K562 (cell line): ENCODE data around the gene ATAD3C. TPM values are rescaled to one million over a fixed set of nuclear protein-coding genes. Genes with fewer than 3 reads are reported as not detected.

Experiments
- ARID2 ChIP-seq: fragments of 450-650 bp; IDR thresholded peaks from 2 replicates; pipeline ENCODE4 v1.6.1; 2017; ENCODE audit warnings: antibody characterized with exemption, mild to moderate bottlenecking
- FOXJ3 ChIP-seq: sonication (generic); formaldehyde crosslinking; IDR thresholded peaks from 2 replicates; pipeline ENCODE4 v1.4.0; 2020; ENCODE audit warnings: mild to moderate bottlenecking, missing genetic modification reagents
- HNRNPK ChIP-seq: fragments of 200-400 bp; formaldehyde crosslinking; IDR thresholded peaks from one replicate; pipeline ENCODE4 v1.6.1; 2018; ENCODE audit warnings: mild to moderate bottlenecking, low read depth, low read length; ENCODE audit not compliant: poor library complexity, severe bottlenecking
- JUNB ChIP-seq: fragments of 450-650 bp; formaldehyde crosslinking; conservative IDR thresholded peaks from 2 replicates; pipeline ENCODE4 v1.4.0; 2020; ENCODE audit warnings: mild to moderate bottlenecking
- KHSRP ChIP-seq: fragments of 450-650 bp; IDR thresholded peaks from 2 replicates; pipeline ENCODE4 v1.6.1; 2017
- MCM2 ChIP-seq: fragments of 450-650 bp; IDR thresholded peaks from 2 replicates; pipeline ENCODE4 v1.6.1; 2017; ENCODE audit warnings: low read depth, mild to moderate bottlenecking
- OTX1 ChIP-seq: fragments of 450-650 bp; formaldehyde crosslinking; IDR thresholded peaks from 2 replicates; pipeline ENCODE4 v1.4.0; 2022; ENCODE audit warnings: mild to moderate bottlenecking
- RBBP5 ChIP-seq: fragments of 200-600 bp; sonication (generic); IDR thresholded peaks from 2 replicates; pipeline ENCODE4 v1.6.1; 2012; ENCODE audit warnings: borderline replicate concordance, mild to moderate bottlenecking, low read length, control low read depth, inconsistent platforms; ENCODE audit not compliant: insufficient read depth, poor library complexity, severe bottlenecking
- SIN3B ChIP-seq: fragments of 450-650 bp; IDR thresholded peaks from 2 replicates; pipeline ENCODE4 v1.6.1; 2017; ENCODE audit warnings: low read depth, mild to moderate bottlenecking, moderate library complexity
- TBP ChIP-seq: optimal IDR thresholded peaks from 2 replicates; pipeline ENCODE3; 2011; ENCODE audit warnings: low read depth, low read length, improper control_type of control experiment
- ZBTB17 ChIP-seq: fragments of 450-650 bp; formaldehyde crosslinking; IDR thresholded peaks from 2 replicates; pipeline ENCODE4 v1.4.0; 2020; ENCODE audit warnings: mild to moderate bottlenecking
- ZFX ChIP-seq: sonication (generic); formaldehyde crosslinking; IDR thresholded peaks from 2 replicates; pipeline ENCODE4 v1.8.0; 2022; ENCODE audit warnings: mild to moderate bottlenecking, missing genetic modification reagents, moderate library complexity
- ZNF140 ChIP-seq: fragments of 250-450 bp; sonication (Bioruptor Pico); IDR thresholded peaks from 2 replicates; pipeline ENCODE4 v1.8.0; 2021; ENCODE audit warnings: moderate library complexity, mild to moderate bottlenecking, inconsistent platforms
- ZNF232 ChIP-seq: sonication (generic); formaldehyde crosslinking; IDR thresholded peaks from 2 replicates; pipeline ENCODE4 v1.8.0; 2022; ENCODE audit warnings: mild to moderate bottlenecking, missing genetic modification reagents
- ZNF507 ChIP-seq: conservative IDR thresholded peaks from 2 replicates; pipeline ENCODE4 v1.6.1; 2017; ENCODE audit warnings: missing genetic modification characterization, missing compliant biosample characterization
- ZNF586 ChIP-seq: fragments of 450-650 bp; formaldehyde crosslinking; conservative IDR thresholded peaks from 2 replicates; pipeline ENCODE4 v1.4.0; 2020; ENCODE audit warnings: mild to moderate bottlenecking, moderate library complexity
- ZNF644 ChIP-seq: fragments of 200-800 bp; sonication (Bioruptor generic); IDR thresholded peaks from 2 replicates; pipeline ENCODE4 v1.6.1; 2016; ENCODE audit warnings: low read depth, missing genetic modification characterization, missing compliant biosample characterization
- polyA plus RNA-seq, 8 experiments: library from polyadenylated mRNA; depleted of rRNA in 4 of 8; stranded (reverse) in 5 of 8; unstranded in 3 of 8; fragments of >200 nt; fragmentation: Nextera tagmentation in 2 of 8; fragmentation: Illumina TruSeq in 1 of 8; extraction: Ambion mirVana in 2 of 8; extraction: Trizol in 1 of 8; gene quantifications; 2 replicates each; pipeline versions ENCODE4 v1.2.1 to v1.2.3, GENCODE V29; 2011 to 2014; ENCODE audit warnings: inconsistent platforms in 1 of 8, missing spikeins in 1 of 8
- total RNA-seq, 7 experiments: library from RNA; depleted of rRNA in 6 of 7; stranded (reverse); fragments of >200 nt in 6 of 7; fragmentation: Illumina TruSeq in 2 of 7; extraction: Trizol in 2 of 7; gene quantifications; 2 replicates each; pipeline versions ENCODE4 v1.2.1 to v1.2.3, GENCODE V29; 2011 to 2021; ENCODE audit warnings: low replicate concordance in 1 of 7
- TF ChIP-seq, protein P1 (sequence below): fragments of 450-650 bp; IDR thresholded peaks from 2 replicates; pipeline ENCODE4 v1.6.1; 2018; ENCODE audit not compliant: partially characterized antibody
- TF ChIP-seq, protein P2 (sequence below), 2 experiments: fragments of 150-350 bp in 1 of 2; IDR thresholded peaks; 2 replicates each; pipeline ENCODE4 v1.6.1; 2012 to 2016; ENCODE audit warnings: low read depth in 2 of 2, low read length in 2 of 2, mild to moderate bottlenecking in 1 of 2, moderate library complexity in 1 of 2
- TF ChIP-seq, protein P3 (sequence below): sonication (generic); formaldehyde crosslinking; IDR thresholded peaks from 2 replicates; pipeline ENCODE4 v1.8.0; 2022; ENCODE audit warnings: mild to moderate bottlenecking, low read depth, missing genetic modification reagents

The ATAD3C gene
- total and polyA plus RNA-seq, 9 of the 15 experiments (the other 6 are each of a cell fraction or from before 2014, with no cell fraction given), result 0.03 to 0.18 TPM; not detected in 7

DNA sequence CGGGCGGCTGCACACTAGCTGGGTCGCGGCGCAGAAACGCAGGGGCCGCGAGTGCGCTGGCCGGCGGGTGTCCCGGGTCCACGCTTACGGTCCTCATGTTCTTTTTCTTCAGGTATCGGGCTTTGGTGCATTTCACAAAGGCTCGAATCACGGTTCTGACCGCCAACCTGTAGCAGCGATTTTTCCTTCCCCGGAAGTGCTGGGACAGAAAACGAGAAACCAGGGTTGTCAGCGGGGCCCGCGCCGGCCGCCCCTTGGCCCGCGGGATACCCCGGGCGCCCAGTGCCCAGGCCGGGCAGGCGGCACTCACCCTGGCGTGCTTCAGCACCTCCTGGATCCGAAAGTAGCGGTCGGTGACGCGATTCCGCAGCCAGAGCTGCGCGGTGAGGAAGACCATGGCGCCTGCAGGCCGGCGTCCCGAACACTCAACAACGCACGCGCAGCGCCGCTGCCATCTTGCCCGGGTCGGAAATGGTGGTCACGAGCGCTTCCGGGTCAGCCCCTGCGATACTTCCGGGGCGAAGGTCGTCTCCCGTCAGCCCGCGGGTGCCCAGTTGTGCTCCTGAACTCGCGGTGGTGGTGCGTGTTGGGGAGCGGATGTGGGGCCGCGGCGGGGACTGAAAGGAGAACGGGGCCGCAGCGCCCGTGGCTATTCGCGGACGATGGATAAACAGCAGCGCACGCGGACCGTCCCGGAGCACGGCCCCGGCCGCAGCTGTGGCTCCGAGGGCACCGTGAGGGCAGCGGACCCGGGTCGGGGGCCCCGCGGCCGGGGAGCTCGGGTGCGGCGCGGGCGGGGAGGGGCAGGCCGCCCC lies 42.5 kb upstream of the ATAD3C start, which contains the start of gene MRPL20 (continued):
- TF ChIP-seq RBBP5, result peak; percentile 94
- TF ChIP-seq KHSRP, result no peak
- peak; percentile 94 for TF ChIP-seq TBP
- TF ChIP-seq ZNF232 (CRISPR knock-in tag), result no peak
- TF ChIP-seq JUNB (CRISPR knock-in tag), result no peak
- no peak for TF ChIP-seq ARID2
- no peak for TF ChIP-seq MCM2
- TF ChIP-seq, protein P1, sequence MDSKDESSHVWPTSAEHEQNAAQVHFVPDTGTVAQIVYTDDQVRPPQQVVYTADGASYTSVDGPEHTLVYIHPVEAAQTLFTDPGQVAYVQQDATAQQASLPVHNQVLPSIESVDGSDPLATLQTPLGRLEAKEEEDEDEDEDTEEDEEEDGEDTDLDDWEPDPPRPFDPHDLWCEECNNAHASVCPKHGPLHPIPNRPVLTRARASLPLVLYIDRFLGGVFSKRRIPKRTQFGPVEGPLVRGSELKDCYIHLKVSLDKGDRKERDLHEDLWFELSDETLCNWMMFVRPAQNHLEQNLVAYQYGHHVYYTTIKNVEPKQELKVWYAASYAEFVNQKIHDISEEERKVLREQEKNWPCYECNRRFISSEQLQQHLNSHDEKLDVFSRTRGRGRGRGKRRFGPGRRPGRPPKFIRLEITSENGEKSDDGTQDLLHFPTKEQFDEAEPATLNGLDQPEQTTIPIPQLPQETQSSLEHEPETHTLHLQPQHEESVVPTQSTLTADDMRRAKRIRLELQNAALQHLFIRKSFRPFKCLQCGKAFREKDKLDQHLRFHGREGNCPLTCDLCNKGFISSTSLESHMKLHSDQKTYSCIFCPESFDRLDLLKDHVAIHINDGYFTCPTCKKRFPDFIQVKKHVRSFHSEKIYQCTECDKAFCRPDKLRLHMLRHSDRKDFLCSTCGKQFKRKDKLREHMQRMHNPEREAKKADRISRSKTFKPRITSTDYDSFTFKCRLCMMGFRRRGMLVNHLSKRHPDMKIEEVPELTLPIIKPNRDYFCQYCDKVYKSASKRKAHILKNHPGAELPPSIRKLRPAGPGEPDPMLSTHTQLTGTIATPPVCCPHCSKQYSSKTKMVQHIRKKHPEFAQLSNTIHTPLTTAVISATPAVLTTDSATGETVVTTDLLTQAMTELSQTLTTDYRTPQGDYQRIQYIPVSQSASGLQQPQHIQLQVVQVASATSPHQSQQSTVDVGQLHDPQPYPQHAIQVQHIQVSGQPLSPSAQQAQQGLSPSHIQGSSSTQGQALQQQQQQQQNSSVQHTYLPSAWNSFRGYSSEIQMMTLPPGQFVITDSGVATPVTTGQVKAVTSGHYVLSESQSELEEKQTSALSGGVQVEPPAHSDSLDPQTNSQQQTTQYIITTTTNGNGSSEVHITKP, result peak; percentile 14
- peak; percentile 98 for TF ChIP-seq SIN3B
- TF ChIP-seq, protein P2, sequence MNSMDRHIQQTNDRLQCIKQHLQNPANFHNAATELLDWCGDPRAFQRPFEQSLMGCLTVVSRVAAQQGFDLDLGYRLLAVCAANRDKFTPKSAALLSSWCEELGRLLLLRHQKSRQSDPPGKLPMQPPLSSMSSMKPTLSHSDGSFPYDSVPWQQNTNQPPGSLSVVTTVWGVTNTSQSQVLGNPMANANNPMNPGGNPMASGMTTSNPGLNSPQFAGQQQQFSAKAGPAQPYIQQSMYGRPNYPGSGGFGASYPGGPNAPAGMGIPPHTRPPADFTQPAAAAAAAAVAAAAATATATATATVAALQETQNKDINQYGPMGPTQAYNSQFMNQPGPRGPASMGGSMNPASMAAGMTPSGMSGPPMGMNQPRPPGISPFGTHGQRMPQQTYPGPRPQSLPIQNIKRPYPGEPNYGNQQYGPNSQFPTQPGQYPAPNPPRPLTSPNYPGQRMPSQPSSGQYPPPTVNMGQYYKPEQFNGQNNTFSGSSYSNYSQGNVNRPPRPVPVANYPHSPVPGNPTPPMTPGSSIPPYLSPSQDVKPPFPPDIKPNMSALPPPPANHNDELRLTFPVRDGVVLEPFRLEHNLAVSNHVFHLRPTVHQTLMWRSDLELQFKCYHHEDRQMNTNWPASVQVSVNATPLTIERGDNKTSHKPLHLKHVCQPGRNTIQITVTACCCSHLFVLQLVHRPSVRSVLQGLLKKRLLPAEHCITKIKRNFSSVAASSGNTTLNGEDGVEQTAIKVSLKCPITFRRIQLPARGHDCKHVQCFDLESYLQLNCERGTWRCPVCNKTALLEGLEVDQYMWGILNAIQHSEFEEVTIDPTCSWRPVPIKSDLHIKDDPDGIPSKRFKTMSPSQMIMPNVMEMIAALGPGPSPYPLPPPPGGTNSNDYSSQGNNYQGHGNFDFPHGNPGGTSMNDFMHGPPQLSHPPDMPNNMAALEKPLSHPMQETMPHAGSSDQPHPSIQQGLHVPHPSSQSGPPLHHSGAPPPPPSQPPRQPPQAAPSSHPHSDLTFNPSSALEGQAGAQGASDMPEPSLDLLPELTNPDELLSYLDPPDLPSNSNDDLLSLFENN (IDR thresholded peaks at IDR 0.05; ENCODE audit: low read depth in 2 of 2, low read length in 2 of 2), result peak in 1 of 2 experiments; percentile 24; a peak in 1 of 4 replicates
- TF ChIP-seq ZNF586 (CRISPR knock-in tag), result no peak
- no peak for TF ChIP-seq ZNF140 (CRISPR knock-in tag)
- no peak for TF ChIP-seq HNRNPK
- peak; percentile 79 for TF ChIP-seq ZBTB17 (CRISPR knock-in tag)
- peak; percentile 72; the same call in 1 of the 2 replicates for TF ChIP-seq ZNF644 (tag)
- TF ChIP-seq OTX1 (CRISPR knock-in tag), result peak; percentile 45; the same call in 1 of the 2 replicates
- TF ChIP-seq ZNF507 (tag), result no peak
- TF ChIP-seq, protein P3, sequence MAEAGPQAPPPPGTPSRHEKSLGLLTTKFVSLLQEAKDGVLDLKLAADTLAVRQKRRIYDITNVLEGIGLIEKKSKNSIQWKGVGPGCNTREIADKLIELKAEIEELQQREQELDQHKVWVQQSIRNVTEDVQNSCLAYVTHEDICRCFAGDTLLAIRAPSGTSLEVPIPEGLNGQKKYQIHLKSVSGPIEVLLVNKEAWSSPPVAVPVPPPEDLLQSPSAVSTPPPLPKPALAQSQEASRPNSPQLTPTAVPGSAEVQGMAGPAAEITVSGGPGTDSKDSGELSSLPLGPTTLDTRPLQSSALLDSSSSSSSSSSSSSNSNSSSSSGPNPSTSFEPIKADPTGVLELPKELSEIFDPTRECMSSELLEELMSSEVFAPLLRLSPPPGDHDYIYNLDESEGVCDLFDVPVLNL (CRISPR knock-in tag), result no peak
- TF ChIP-seq ZFX (CRISPR knock-in tag), result peak; percentile 94
- TF ChIP-seq FOXJ3 (CRISPR knock-in tag), result no peak
